Spleen (tissue), 13 donors: ENCODE data around the gene IL23A. TPM values are rescaled to one million over a fixed set of nuclear protein-coding genes. Genes with fewer than 3 reads are reported as not detected.

Source experiments
- DNase-seq: peaks from one replicate; pipeline ENCODE4 v3.0.0-alpha.2; 2020
- H3K27ac ChIP-seq, 8 donors: fragments of 200-600 bp; sonication (generic) in 7 of 8; 1 replicate in 4 of 8; 2 replicates in 4 of 8; pipeline versions ENCODE4 v1.5.0 to v1.8.0; 2016 to 2021; ENCODE audit warnings: inconsistent platforms in 4 of 8, mild to moderate bottlenecking in 4 of 8, moderate library complexity in 1 of 8
- H3K27me3 ChIP-seq, 7 donors: fragments of 200-600 bp; sonication (generic) in 6 of 7; replicated peaks in 1 of 7; 1 replicate in 4 of 7; 2 replicates in 3 of 7; pipeline versions ENCODE4 v1.5.0 to v1.8.0; 2016 to 2021; ENCODE audit warnings: inconsistent platforms in 3 of 7, mild to moderate bottlenecking in 1 of 7
- H3K36me3 ChIP-seq, 6 donors: fragments of 200-600 bp; sonication (generic) in 5 of 6; 1 replicate in 4 of 6; 2 replicates in 2 of 6; pipeline versions ENCODE4 v1.5.0 to v1.8.0; 2016 to 2021; ENCODE audit warnings: inconsistent platforms in 2 of 6
- H3K4me1 ChIP-seq, 6 donors: fragments of 200-600 bp; sonication (generic) in 5 of 6; 1 replicate in 3 of 6; 2 replicates in 3 of 6; pipeline versions ENCODE4 v1.5.0 to v1.8.0; 2016 to 2021; ENCODE audit warnings: inconsistent platforms in 3 of 6
- H3K4me3 ChIP-seq, 8 donors: fragments of 200-600 bp; sonication (generic) in 7 of 8; 1 replicate in 4 of 8; 2 replicates in 4 of 8; pipeline versions ENCODE4 v1.5.0 to v1.8.0; 2016 to 2021; ENCODE audit warnings: inconsistent platforms in 4 of 8, mild to moderate bottlenecking in 4 of 8, moderate library complexity in 2 of 8
- H3K9me3 ChIP-seq, 8 donors: fragments of 200-600 bp; sonication (generic) in 7 of 8; 1 replicate in 4 of 8; 2 replicates in 4 of 8; pipeline versions ENCODE4 v1.5.0 to v1.8.0; 2016 to 2021; ENCODE audit warnings: inconsistent platforms in 4 of 8
- CTCF ChIP-seq, 11 experiments: fragments of 200-600 bp in 7 of 11; fragments of 450-650 bp in 4 of 11; sonication (generic) in 4 of 11; IDR thresholded peaks in 8 of 11; conservative IDR thresholded peaks in 3 of 11; 1 replicate in 7 of 11; 2 replicates in 4 of 11; pipeline versions ENCODE4 v1.4.0 to v1.8.0; 2016 to 2021; ENCODE audit warnings: antibody characterized with exemption in 11 of 11, inconsistent platforms in 4 of 11, mild to moderate bottlenecking in 1 of 11
- POLR2A ChIP-seq, 3 donors: fragments of 450-650 bp; IDR thresholded peaks; one replicate each; pipeline ENCODE4 v1.5.1; 2017; ENCODE audit warnings: antibody characterized with exemption in 3 of 3, mild to moderate bottlenecking in 1 of 3
- POLR2AphosphoS5 ChIP-seq, 3 donors: sonication (generic); formaldehyde crosslinking; IDR thresholded peaks; one replicate each; pipeline ENCODE4 v1.5.1; 2017; ENCODE audit warnings: antibody characterized with exemption in 3 of 3
- WGBS, 5 donors: extraction: QIAGEN DNeasy Blood & Tissue Kit in 3 of 5; methylation state at CpG; one replicate each; pipeline versions ENCODE4 v1.1.5 to v1.1.7; 2013 to 2018; 5-methylcytosine and 5-hydroxymethylcytosine counted together
- intact Hi-C: fragments of 100-400 bp; cut with DNase I; formaldehyde crosslinking; loops from one replicate; pipeline ENCODE4 v1.15.0; 2023; ENCODE audit warnings: low total_unique reads
- long read RNA-seq, 2 donors: transcript quantifications; one replicate each; lab custom pipeline, GENCODE V29; 2026
- polyA plus RNA-seq, 3 donors: library from polyadenylated mRNA; stranded (reverse); fragments of 200-250 nt; gene quantifications; one replicate each; pipeline ENCODE4 v1.2.1, GENCODE V29; 2013
- total RNA-seq, 7 donors: library from RNA; depleted of rRNA in 3 of 7; stranded (reverse); fragments of >200 nt in 3 of 7; fragmentation: NEBNext Ultra II Directional in 4 of 7; extraction: Animal tissue kit (Norgen Biotek cat#: 25700) in 4 of 7; gene quantifications; one replicate each; pipeline versions ENCODE4 v1.1.0 to v1.2.1, GENCODE V29; 2016 to 2021
- donor health status: healthy with polysubstance abuse.
- donor health status: DM: no; HTN: no; CAD: no; lungs with moderate emphysema.
- donor health status: DM: no; HTN: no; CAD: no.
- donor health status: Bipolar disorder and iron deficiency.
- donor health status: healthy.
- donor health status: DM: no; HTN: no; CAD: no.
- donor health status: DM: yes; HTN: yes; CAD: no.

Gene IL23A
- 1 to 10 TPM; 1.1 to 4.5 (median 2.0) TPM for total RNA-seq
- 1 to 10 TPM; 1.8 to 4.0 (median 3.6) TPM for polyA plus RNA-seq
- long read RNA-seq, donor 1, result 0 reads
- long read RNA-seq, donor 2, result 0 reads

GRCh38 chr12:56338308-56339157 lies at the start of gene IL23A:
Gene IL23A, plus strand, starts transcription at chr12:56338884. Its CDS starts 161 bp downstream, at chr12:56339045.
- DNase-seq, result peak; percentile 79
- TF ChIP-seq CTCF (IDR thresholded peaks at IDR 0.05 in 8 of 11, conservative IDR thresholded peaks at IDR 0.05 in 3 of 11) (no peak), POLR2A (IDR thresholded peaks at IDR 0.05) (peak in 1 of 3 donors; percentile 35), POLR2AphosphoS5 (IDR thresholded peaks at IDR 0.05) (peak; percentile 41 to 69 (median 60))
- Histone ChIP-seq H3K27ac (peak within 1 kb of the TSS; percentile 69 to 91 (median 80)), H3K27me3 (no peaks in the 10 kb centered on the region), H3K4me3 (peak within 1 kb of the TSS in 3 of 8 donors; percentile 5 to 61 (median 12)), H3K36me3 (peaks cover 0 to 28% (median 15%) of the 10 kb centered on the region in 6 donors), H3K9me3 (no peaks in the 10 kb centered on the region), H3K4me1 (peaks cover 4 to 46% (median 32%) of the 10 kb centered on the region in 6 donors)
- intact Hi-C loops, result loop anchor here (10.0 kb wide), 1 partner anchor 126 kb away; the partner anchor contains the start of gene SPRYD4
- WGBS, 5 donors, result 30 to 37% (median 33%) methylated on average over 9 of the region's 9 CpGs

- Histone ChIP-seq H3K4me3 (no peak overlapping the region), H3K27me3 (no peaks in the 10 kb centered on the region), H3K4me1 (peaks cover 19 to 98% (median 59%) of the 10 kb centered on the region in 6 donors), H3K27ac (no peak overlapping the region), H3K9me3 (no peaks in the 10 kb centered on the region), H3K36me3 (peaks cover 0 to 96% (median 13%) of the 10 kb centered on the region in 6 donors)
- DNase-seq, result no peak
- intact Hi-C loops, result no loop called here
- no peak for TF ChIP-seq CTCF (IDR thresholded peaks at IDR 0.05 in 8 of 11, conservative IDR thresholded peaks at IDR 0.05 in 3 of 11)
- TF ChIP-seq POLR2AphosphoS5 (IDR thresholded peaks at IDR 0.05), result no peak
- no peak for TF ChIP-seq POLR2A (IDR thresholded peaks at IDR 0.05)
- 59 to 80% (median 74%) methylated on average over 5 of the region's 5 CpGs for WGBS, 5 donors
Observed at GRCh38 chr12:56293795-56294194, 44.9 kb upstream of the IL23A start.

GRCh38 chr12:56296295-56296694 lies 42.4 kb upstream of the IL23A start:
- intact Hi-C loops, result no loop called here
- Histone ChIP-seq H3K4me3 (peak overlapping the region in 1 of 8 donors; percentile 11), H3K9me3 (no peaks in the 10 kb centered on the region), H3K27me3 (no peaks in the 10 kb centered on the region), H3K36me3 (peaks cover 0 to 72% (median 5%) of the 10 kb centered on the region in 6 donors), H3K4me1 (peaks cover 29 to 93% (median 68%) of the 10 kb centered on the region in 6 donors), H3K27ac (peak overlapping the region in 7 of 8 donors; percentile 5 to 99 (median 25))
- DNase-seq, result no peak
- 47 to 60% (median 51%) methylated on average over 5 of the region's 5 CpGs for WGBS, 5 donors
- TF ChIP-seq POLR2AphosphoS5 (IDR thresholded peaks at IDR 0.05) (no peak), CTCF (IDR thresholded peaks at IDR 0.05 in 8 of 11, conservative IDR thresholded peaks at IDR 0.05 in 3 of 11) (no peak), POLR2A (IDR thresholded peaks at IDR 0.05) (no peak)

- Histone ChIP-seq H3K27me3 (no peaks in the 10 kb centered on the region), H3K36me3 (peaks cover 0 to 61% (median 3%) of the 10 kb centered on the region in 6 donors), H3K9me3 (no peaks in the 10 kb centered on the region), H3K4me1 (peaks cover 29 to 93% (median 71%) of the 10 kb centered on the region in 6 donors), H3K4me3 (no peak overlapping the region), H3K27ac (peak overlapping the region in 3 of 8 donors; percentile 13 to 99 (median 98))
- no peak for TF ChIP-seq POLR2A (IDR thresholded peaks at IDR 0.05)
- no peak for TF ChIP-seq POLR2AphosphoS5 (IDR thresholded peaks at IDR 0.05)
- TF ChIP-seq CTCF (IDR thresholded peaks at IDR 0.05 in 8 of 11, conservative IDR thresholded peaks at IDR 0.05 in 3 of 11), result no peak
- intact Hi-C loops, result no loop called here
- 79 to 91% (median 87%) methylated on average over 8 of the region's 8 CpGs for WGBS, 5 donors
- no peak for DNase-seq
Observed at GRCh38 chr12:56297400-56297799, 41.3 kb upstream of the IL23A start.
